H1 (cell line): ENCODE data around the gene CRACDL. TPM values are rescaled to one million over a fixed set of nuclear protein-coding genes. Genes with fewer than 3 reads are reported as not detected.

Experiments
- CTCF ChIA-PET: fragments of 300-600 bp; sonication (Branson Sonifier 250); formaldehyde crosslinking; loops from one replicate; lab custom pipeline; 2021; ENCODE audit not compliant: partially characterized antibody; lab: Charles Lee
- POLR2A ChIA-PET: fragments of 300-600 bp; sonication (Branson Sonifier 250); formaldehyde crosslinking; loops from one replicate; lab custom pipeline; 2021; ENCODE audit warnings: inconsistent platforms; ENCODE audit not compliant: partially characterized antibody; lab: Charles Lee
- DNase-seq, 2 experiments: peaks; one replicate each; pipeline versions ENCODE4 v3.0.0 to v3.0.0-alpha.2; 2010 to 2022; ENCODE audit warnings: low spot score in 2 of 2, low read depth in 1 of 2, mixed read lengths in 1 of 2
- FAIRE-seq: peaks from 2 replicates; lab custom pipeline; 2011; peaks lifted over from hg19 to GRCh38; lab: Jason Lieb, UNC
- H2AFZ ChIP-seq: 2 replicates; pipeline ENCODE4 v1.8.1; 2012; ENCODE audit warnings: low read length, inconsistent platforms
- H2AK5ac ChIP-seq: 2 replicates; pipeline ENCODE4 v1.6.1; 2013; ENCODE audit warnings: low read depth, low read length
- H2BK120ac ChIP-seq: replicated peaks from 2 replicates; pipeline ENCODE3; 2013; ENCODE audit warnings: low read depth, low read length, inconsistent platforms
- H2BK12ac ChIP-seq: 2 replicates; pipeline ENCODE4 v1.6.1; 2013; ENCODE audit warnings: low read depth, low read length
- H2BK15ac ChIP-seq: 2 replicates; pipeline ENCODE4 v1.6.1; 2013; ENCODE audit warnings: low read length
- H2BK20ac ChIP-seq: 2 replicates; pipeline ENCODE4 v1.6.1; 2013; ENCODE audit warnings: low read length
- H2BK5ac ChIP-seq: 2 replicates; pipeline ENCODE4 v1.6.1; 2013; ENCODE audit warnings: low read depth, low read length
- H3K14ac ChIP-seq: 2 replicates; pipeline ENCODE4 v1.6.1; 2013; ENCODE audit warnings: inconsistent platforms; ENCODE audit not compliant: insufficient read length
- H3K18ac ChIP-seq: 2 replicates; pipeline ENCODE4 v1.6.1; 2013; ENCODE audit warnings: low read length; ENCODE audit errors: extremely low read depth
- H3K23ac ChIP-seq: 2 replicates; pipeline ENCODE4 v1.6.1; 2013; ENCODE audit warnings: inconsistent platforms; ENCODE audit not compliant: insufficient read length
- H3K23me2 ChIP-seq: 2 replicates; pipeline ENCODE4 v1.6.1; 2013; ENCODE audit warnings: low read depth, low read length
- H3K27ac ChIP-seq: 2 replicates; pipeline ENCODE4 v1.6.1; 2011; ENCODE audit warnings: low read depth, low read length, inconsistent platforms
- H3K27me3 ChIP-seq, 4 experiments: replicated peaks in 1 of 4; 1 replicate in 1 of 4; 2 replicates in 3 of 4; pipeline versions ENCODE4 v1.6.1 to v1.8.1; 2011 to 2013; ENCODE audit warnings: low read length in 3 of 4, mild to moderate bottlenecking in 3 of 4, inconsistent platforms in 2 of 4, mixed read lengths in 2 of 4, moderate library complexity in 1 of 4; ENCODE audit not compliant: control insufficient read depth in 3 of 4, insufficient read depth in 3 of 4; ENCODE audit errors: extremely low read depth in 1 of 4
- H3K36me3 ChIP-seq, 4 experiments: 2 replicates each; pipeline versions ENCODE4 v1.6.1 to v1.8.1; 2011 to 2013; ENCODE audit warnings: mild to moderate bottlenecking in 4 of 4, low read length in 3 of 4, moderate library complexity in 2 of 4, control low read depth in 1 of 4, inconsistent platforms in 1 of 4; ENCODE audit not compliant: insufficient read depth in 4 of 4, control insufficient read depth in 2 of 4
- H3K4ac ChIP-seq: replicated peaks from 2 replicates; pipeline ENCODE3; 2013; ENCODE audit warnings: low read length, low read depth, mixed read lengths, inconsistent platforms; ENCODE audit not compliant: insufficient read length
- H3K4me1 ChIP-seq, 4 experiments: replicated peaks in 1 of 4; 1 replicate in 1 of 4; 2 replicates in 3 of 4; pipeline versions ENCODE4 v1.6.1 to v1.8.1; 2011 to 2013; ENCODE audit warnings: low read length in 3 of 4, inconsistent platforms in 2 of 4, mixed read lengths in 1 of 4; ENCODE audit not compliant: insufficient read depth in 4 of 4, control insufficient read depth in 3 of 4
- H3K4me2 ChIP-seq, 2 experiments: 2 replicates each; pipeline versions ENCODE4 v1.6.1 to v1.8.1; 2011 to 2013; ENCODE audit warnings: low read depth in 2 of 2, low read length in 2 of 2, control low read depth in 1 of 2, inconsistent platforms in 1 of 2, mild to moderate bottlenecking in 1 of 2; ENCODE audit not compliant: insufficient read depth in 1 of 2
- H3K4me3 ChIP-seq, 4 experiments: fragments of 200-600, 300-600 bp in 1 of 4; sonication (generic), shearing (Covaris generic), sonication (Bioruptor Twin) in 1 of 4; 2 replicates each; pipeline versions ENCODE4 v1.5.1 to v1.8.1; 2011 to 2016; ENCODE audit warnings: low read length in 4 of 4, low read depth in 3 of 4, control low read depth in 2 of 4, inconsistent platforms in 2 of 4, mild to moderate bottlenecking in 2 of 4, mixed read lengths in 1 of 4, moderate library complexity in 1 of 4; ENCODE audit not compliant: insufficient read depth in 2 of 4; ENCODE audit errors: extremely low read depth in 1 of 4
- H3K56ac ChIP-seq: replicated peaks from 2 replicates; pipeline ENCODE3; 2013; ENCODE audit warnings: low read depth, mild to moderate bottlenecking, mixed read lengths, low read length, inconsistent platforms; ENCODE audit not compliant: insufficient read length
- H3K79me1 ChIP-seq: 2 replicates; pipeline ENCODE4 v1.6.1; 2013; ENCODE audit warnings: low read depth, low read length, control low read depth
- H3K79me2 ChIP-seq, 2 experiments: 2 replicates each; pipeline versions ENCODE4 v1.6.1 to v1.8.1; 2012 to 2013; ENCODE audit warnings: low read length in 2 of 2, mild to moderate bottlenecking in 2 of 2, inconsistent platforms in 1 of 2; ENCODE audit not compliant: insufficient read depth in 2 of 2, control insufficient read depth in 1 of 2
- H3K9ac ChIP-seq, 4 experiments: replicated peaks in 1 of 4; 1 replicate in 1 of 4; 2 replicates in 3 of 4; pipeline versions ENCODE4 v1.6.1 to v1.8.1; 2011 to 2013; ENCODE audit warnings: low read depth in 3 of 4, low read length in 3 of 4, control low read depth in 2 of 4, mild to moderate bottlenecking in 2 of 4, moderate library complexity in 2 of 4, inconsistent platforms in 1 of 4; ENCODE audit errors: extremely low read depth in 1 of 4
- H3K9me3 ChIP-seq, 2 experiments: 2 replicates each; pipeline versions ENCODE4 v1.6.1 to v1.8.1; 2012 to 2013; ENCODE audit warnings: mild to moderate bottlenecking in 2 of 2, moderate library complexity in 2 of 2, control low read depth in 1 of 2, inconsistent platforms in 1 of 2, low read depth in 1 of 2, low read length in 1 of 2, mixed read lengths in 1 of 2; ENCODE audit not compliant: insufficient read depth in 2 of 2
- H4K20me1 ChIP-seq, 2 experiments: replicated peaks in 1 of 2; 2 replicates each; pipeline versions ENCODE3 to v1.8.1; 2011 to 2013; ENCODE audit warnings: inconsistent platforms in 2 of 2, low read length in 2 of 2, mild to moderate bottlenecking in 1 of 2; ENCODE audit not compliant: insufficient read depth in 2 of 2, control insufficient read depth in 1 of 2
- H4K5ac ChIP-seq: 2 replicates; pipeline ENCODE4 v1.6.1; 2013; ENCODE audit warnings: low read length, low read depth, mixed read lengths, inconsistent platforms; ENCODE audit not compliant: insufficient read length
- H4K8ac ChIP-seq: 2 replicates; pipeline ENCODE4 v1.8.0; 2013; ENCODE audit warnings: mild to moderate bottlenecking, moderate library complexity, low read length, inconsistent platforms; ENCODE audit not compliant: insufficient read depth; ENCODE audit errors: extremely low read depth
- H4K91ac ChIP-seq: replicated peaks from 2 replicates; pipeline ENCODE3; 2013; ENCODE audit warnings: low read length, mixed read lengths, inconsistent platforms; ENCODE audit not compliant: insufficient read length
- CEBPB ChIP-seq: IDR thresholded peaks from 2 replicates; pipeline ENCODE4 v1.6.1; 2012; ENCODE audit warnings: low read depth, low read length
- CHD1 ChIP-seq: IDR thresholded peaks from 2 replicates; pipeline ENCODE4 v1.6.1; 2012; ENCODE audit warnings: low read depth, low read length, improper control_type of control experiment
- FOSL1 ChIP-seq: IDR thresholded peaks from 2 replicates; pipeline ENCODE4 v1.6.1; 2011; ENCODE audit warnings: mild to moderate bottlenecking, low read depth, low read length, moderate library complexity; ENCODE audit not compliant: insufficient read depth
- PHF8 ChIP-seq: fragments of 200-600 bp; sonication (generic); conservative IDR thresholded peaks from 2 replicates; pipeline ENCODE4 v1.7.1; 2012; ENCODE audit warnings: low read depth, mild to moderate bottlenecking, inconsistent platforms, low read length, moderate library complexity
- POU5F1 ChIP-seq: IDR thresholded peaks from 2 replicates; pipeline ENCODE4 v1.6.1; 2011; ENCODE audit warnings: low read depth, mild to moderate bottlenecking, low read length, moderate library complexity
- RBBP5 ChIP-seq: IDR thresholded peaks from 2 replicates; pipeline ENCODE4 v1.7.1; 2012; ENCODE audit warnings: low read depth, mild to moderate bottlenecking, inconsistent platforms, low read length, moderate library complexity, borderline replicate concordance
- SIN3A ChIP-seq, 2 experiments: IDR thresholded peaks in 1 of 2; conservative IDR thresholded peaks in 1 of 2; 2 replicates each; pipeline ENCODE4 v1.6.1; 2011 to 2012; ENCODE audit warnings: low read length in 2 of 2, improper control_type of control experiment in 1 of 2, low read depth in 1 of 2, mild to moderate bottlenecking in 1 of 2
- SRF ChIP-seq: IDR thresholded peaks from 2 replicates; pipeline ENCODE4 v1.6.1; 2011; ENCODE audit warnings: mild to moderate bottlenecking, low read depth, low read length, moderate library complexity
- WGBS, 2 experiments: shearing (Covaris generic) in 1 of 2; methylation state at CpG; one replicate each; pipeline versions ENCODE4 v1.1.6 to v1.1.7; 2013 to 2015; ENCODE audit warnings: low lambda C conversion rate in 2 of 2, mixed read lengths in 2 of 2, inconsistent platforms in 1 of 2, low coverage in 1 of 2, missing lambda C conversion rate in 1 of 2; ENCODE audit not compliant: insufficient replicate concordance in 2 of 2, insufficient coverage in 1 of 2, insufficient read length in 1 of 2; ENCODE audit errors: extremely low coverage in 1 of 2, missing lambda C conversion rate in 1 of 2; 5-methylcytosine and 5-hydroxymethylcytosine counted together
- polyA plus RNA-seq, 7 experiments: library from polyadenylated mRNA; depleted of rRNA in 3 of 7; stranded (reverse) in 5 of 7; unstranded in 2 of 7; fragments of >200 nt in 5 of 7; fragments of 200-250 nt in 2 of 7; gene quantifications; 1 replicate in 5 of 7; 2 replicates in 1 of 7; 4 replicates in 1 of 7; pipeline versions ENCODE4 v1.2.1 to v1.2.3, GENCODE V29; 2011 to 2013; ENCODE audit warnings: missing spikeins in 2 of 7, mixed read lengths in 2 of 7
- total RNA-seq: library from RNA; stranded (reverse); fragmentation: NEBNext Ultra II Directional; extraction: Animal tissue kit (Norgen Biotek cat#: 25700); gene quantifications from 2 replicates; pipeline ENCODE4 v1.2.1, GENCODE V29; 2021
- TF ChIP-seq, protein P1 (sequence below), 3 experiments: IDR thresholded peaks; 1 replicate in 2 of 3; 2 replicates in 1 of 3; pipeline versions ENCODE4 v1.5.1 to v1.6.1; 2011; ENCODE audit warnings: low read length in 3 of 3, mild to moderate bottlenecking in 3 of 3, inconsistent platforms in 2 of 3, low read depth in 1 of 3, moderate library complexity in 1 of 3; ENCODE audit not compliant: insufficient read depth in 1 of 3; ENCODE audit errors: control extremely low read depth in 1 of 3
- TF ChIP-seq, protein P2 (sequence below): IDR thresholded peaks from 2 replicates; pipeline ENCODE4 v1.6.1; 2012; ENCODE audit warnings: low read length, inconsistent platforms

CRACDL gene
- total and polyA plus RNA-seq, 2 of the 8 experiments (the other 6 are each of a cell fraction or from before 2014, with no cell fraction given): 0.07 to 0.38 TPM

DNA sequence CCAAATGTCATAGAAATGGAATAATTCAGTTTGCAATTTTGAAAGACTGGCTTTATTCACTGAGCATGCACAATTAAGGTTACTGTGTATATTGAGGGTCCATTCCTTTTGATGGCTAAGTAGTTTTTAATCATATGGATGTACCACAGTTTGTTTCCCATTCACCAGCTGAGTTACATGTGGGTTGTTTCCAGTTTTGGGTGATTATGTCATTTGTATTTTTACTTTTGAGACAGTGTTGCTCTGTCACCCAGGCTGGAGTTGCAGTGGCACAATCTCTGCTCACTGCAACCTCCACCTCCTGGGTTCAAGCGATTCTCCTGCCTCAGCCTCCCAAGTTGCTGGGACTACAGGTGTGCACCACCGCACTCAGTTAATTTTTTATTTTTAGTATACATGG is 124.3 kb downstream of the CRACDL start:
- Histone ChIP-seq H2BK120ac (no peak overlapping the region), H3K18ac (no peak overlapping the region), H2AFZ (no peak overlapping the region), H2BK15ac (no peak overlapping the region), H3K4ac (no peak overlapping the region), H4K5ac (no peak overlapping the region), H2BK5ac (no peak overlapping the region), H3K9me3 (no peaks in the 10 kb centered on the region; a peak in 1 of 4 replicates), H2BK12ac (no peak overlapping the region), H2AK5ac (no peak overlapping the region), H3K23ac (no peak overlapping the region), H3K56ac (no peak overlapping the region), H3K4me2 (no peak overlapping the region), H3K27ac (no peak overlapping the region), H2BK20ac (no peak overlapping the region), H3K36me3 (no peaks in the 10 kb centered on the region), H3K27me3 (no peaks in the 10 kb centered on the region; a peak in 2 of 7 replicates), H3K14ac (no peak overlapping the region), H3K9ac (no peak overlapping the region), H3K4me1 (no peaks in the 10 kb centered on the region), H4K20me1 (no peaks in the 10 kb centered on the region), H3K79me2 (no peaks in the 10 kb centered on the region), H4K91ac (no peak overlapping the region), H4K8ac (no peak overlapping the region), H3K4me3 (no peak overlapping the region), H3K79me1 (no peaks in the 10 kb centered on the region), H3K23me2 (no peaks in the 10 kb centered on the region)
- no peak for FAIRE-seq
- ChIA-PET CTCF (no interaction called here), POLR2A (no interaction called here)
- WGBS, 2 experiments: 91% methylated on average over 2 of the region's 2 CpGs; no CpG with 5 or more reads in 1 of the 2 experiments
- DNase-seq: no peak
- TF ChIP-seq FOSL1 (no peak), CEBPB (no peak), SRF (no peak), RBBP5 (no peak), POU5F1 (no peak), PHF8 (no peak), CHD1 (no peak), SIN3A (conservative IDR thresholded peaks at IDR 0.05 in 1 of 2, IDR thresholded peaks at IDR 0.05 in 1 of 2; ENCODE audit: low read depth in 1 of 2, low read length in 2 of 2) (no peak)
- TF ChIP-seq, protein P1, sequence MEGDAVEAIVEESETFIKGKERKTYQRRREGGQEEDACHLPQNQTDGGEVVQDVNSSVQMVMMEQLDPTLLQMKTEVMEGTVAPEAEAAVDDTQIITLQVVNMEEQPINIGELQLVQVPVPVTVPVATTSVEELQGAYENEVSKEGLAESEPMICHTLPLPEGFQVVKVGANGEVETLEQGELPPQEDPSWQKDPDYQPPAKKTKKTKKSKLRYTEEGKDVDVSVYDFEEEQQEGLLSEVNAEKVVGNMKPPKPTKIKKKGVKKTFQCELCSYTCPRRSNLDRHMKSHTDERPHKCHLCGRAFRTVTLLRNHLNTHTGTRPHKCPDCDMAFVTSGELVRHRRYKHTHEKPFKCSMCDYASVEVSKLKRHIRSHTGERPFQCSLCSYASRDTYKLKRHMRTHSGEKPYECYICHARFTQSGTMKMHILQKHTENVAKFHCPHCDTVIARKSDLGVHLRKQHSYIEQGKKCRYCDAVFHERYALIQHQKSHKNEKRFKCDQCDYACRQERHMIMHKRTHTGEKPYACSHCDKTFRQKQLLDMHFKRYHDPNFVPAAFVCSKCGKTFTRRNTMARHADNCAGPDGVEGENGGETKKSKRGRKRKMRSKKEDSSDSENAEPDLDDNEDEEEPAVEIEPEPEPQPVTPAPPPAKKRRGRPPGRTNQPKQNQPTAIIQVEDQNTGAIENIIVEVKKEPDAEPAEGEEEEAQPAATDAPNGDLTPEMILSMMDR (IDR thresholded peaks at IDR 0.05; ENCODE audit: control extremely low read depth in 1 of 3, insufficient read depth in 1 of 3, low read depth in 1 of 3, low read length in 3 of 3): no peak
- TF ChIP-seq, protein P2, sequence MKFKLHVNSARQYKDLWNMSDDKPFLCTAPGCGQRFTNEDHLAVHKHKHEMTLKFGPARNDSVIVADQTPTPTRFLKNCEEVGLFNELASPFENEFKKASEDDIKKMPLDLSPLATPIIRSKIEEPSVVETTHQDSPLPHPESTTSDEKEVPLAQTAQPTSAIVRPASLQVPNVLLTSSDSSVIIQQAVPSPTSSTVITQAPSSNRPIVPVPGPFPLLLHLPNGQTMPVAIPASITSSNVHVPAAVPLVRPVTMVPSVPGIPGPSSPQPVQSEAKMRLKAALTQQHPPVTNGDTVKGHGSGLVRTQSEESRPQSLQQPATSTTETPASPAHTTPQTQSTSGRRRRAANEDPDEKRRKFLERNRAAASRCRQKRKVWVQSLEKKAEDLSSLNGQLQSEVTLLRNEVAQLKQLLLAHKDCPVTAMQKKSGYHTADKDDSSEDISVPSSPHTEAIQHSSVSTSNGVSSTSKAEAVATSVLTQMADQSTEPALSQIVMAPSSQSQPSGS: no peak
